OCI-LY1 (cell line): ENCODE results near the gene NBEA.

ENCODE experiments used
- H2AFZ ChIP-seq: fragments of 200-600 bp; sonication (generic), shearing (Covaris generic); 2 replicates; pipeline ENCODE4 v1.6.0; 2014; ENCODE audit warnings: antibody characterized with exemption, mild to moderate bottlenecking, low read length
- H3F3A ChIP-seq: fragments of 200-600 bp; sonication (generic), shearing (Covaris generic); 2 replicates; pipeline ENCODE4 v1.6.0; 2014; ENCODE audit warnings: mild to moderate bottlenecking, antibody characterized with exemption, low read length, moderate library complexity; ENCODE audit not compliant: insufficient read depth
- H3K27ac ChIP-seq: fragments of 200-600 bp; sonication (generic); 2 replicates; pipeline ENCODE4 v1.5.1; 2014; ENCODE audit warnings: low read length, mixed run types, mild to moderate bottlenecking, low read depth; ENCODE audit not compliant: poor library complexity, severe bottlenecking
- H3K27me3 ChIP-seq: fragments of 200-600 bp; sonication (generic); 2 replicates; pipeline ENCODE4 v1.6.0; 2014; ENCODE audit warnings: antibody characterized with exemption, mild to moderate bottlenecking, low read length, moderate library complexity; ENCODE audit not compliant: insufficient read depth
- H3K36me3 ChIP-seq: fragments of 200-600 bp; sonication (generic); 2 replicates; pipeline ENCODE4 v1.6.1; 2014; ENCODE audit warnings: mild to moderate bottlenecking, antibody characterized with exemption, low read length, moderate library complexity, mixed read lengths; ENCODE audit not compliant: insufficient read depth
- H3K4me1 ChIP-seq: fragments of 200-600 bp; sonication (generic); 2 replicates; pipeline ENCODE4 v1.5.1; 2014; ENCODE audit warnings: mild to moderate bottlenecking, low read length, moderate library complexity; ENCODE audit not compliant: insufficient read depth, severe bottlenecking
- H3K4me2 ChIP-seq: fragments of 200-600 bp; sonication (generic), shearing (Covaris generic); 2 replicates; pipeline ENCODE4 v1.6.1; 2014; ENCODE audit warnings: low read length
- H3K4me3 ChIP-seq: fragments of 200-600 bp; sonication (generic); 2 replicates; pipeline ENCODE4 v1.5.1; 2014; ENCODE audit warnings: low read length, low read depth, mild to moderate bottlenecking, mixed read lengths; ENCODE audit not compliant: poor library complexity, severe bottlenecking
- H3K79me2 ChIP-seq: fragments of 200-600 bp; shearing (Covaris generic); 2 replicates; pipeline ENCODE4 v1.6.1; 2016; ENCODE audit warnings: mixed run types, low read length, mixed read lengths; ENCODE audit not compliant: insufficient read depth
- H3K9ac ChIP-seq: fragments of 200-600 bp; sonication (generic), shearing (Covaris generic); 2 replicates; pipeline ENCODE4 v1.6.1; 2014; ENCODE audit warnings: mild to moderate bottlenecking, low read length, mixed read lengths
- H3K9me2 ChIP-seq: fragments of 200-600 bp; sonication (generic), shearing (Covaris generic); 2 replicates; pipeline ENCODE4 v1.6.1; 2014; ENCODE audit warnings: low read depth, mild to moderate bottlenecking, low read length, mixed read lengths
- H3K9me3 ChIP-seq: fragments of 200-600 bp; shearing (Covaris generic); 2 replicates; pipeline ENCODE4 v1.6.1; 2014; ENCODE audit warnings: low read length, mixed read lengths
- H4K20me1 ChIP-seq: fragments of 200-600 bp; sonication (generic), shearing (Covaris generic); 2 replicates; pipeline ENCODE4 v1.6.0; 2016; ENCODE audit warnings: mild to moderate bottlenecking, low read length; ENCODE audit not compliant: insufficient read depth
- CTCF ChIP-seq: fragments of 200-600 bp; sonication (generic), shearing (Covaris generic); IDR thresholded peaks from 2 replicates; pipeline ENCODE4 v1.5.1; 2017; ENCODE audit warnings: mild to moderate bottlenecking, antibody characterized with exemption, low read length, moderate library complexity, mixed read lengths
- EZH2 ChIP-seq: fragments of 200-600 bp; sonication (generic), shearing (Covaris generic); IDR thresholded peaks from 2 replicates; pipeline ENCODE4 v1.8.0; 2017; ENCODE audit warnings: borderline replicate concordance, mixed run types, mild to moderate bottlenecking, antibody characterized with exemption, low read length, moderate library complexity, mixed read lengths

Gene NBEA

GRCh38 chr13:35483761-35484160 lies 541.7 kb downstream of the NBEA start:
- no peak overlapping the region for H3K4me3 ChIP-seq
- H4K20me1 ChIP-seq, result no peaks in the 10 kb centered on the region
- no peaks in the 10 kb centered on the region for H3F3A ChIP-seq
- H3K4me2 ChIP-seq, result no peak overlapping the region; the same call in 1 of the 2 replicates
- H3K9me3 ChIP-seq, result no peaks in the 10 kb centered on the region
- no peak overlapping the region for H3K9ac ChIP-seq
- H3K4me1 ChIP-seq, result peaks cover 42% of the 10 kb centered on the region
- no peaks in the 10 kb centered on the region for H3K9me2 ChIP-seq
- H3K27ac ChIP-seq, result no peak overlapping the region
- H3K36me3 ChIP-seq, result no peaks in the 10 kb centered on the region
- no peaks in the 10 kb centered on the region for H3K27me3 ChIP-seq
- H3K79me2 ChIP-seq, result no peaks in the 10 kb centered on the region
- no peak overlapping the region for H2AFZ ChIP-seq
- TF ChIP-seq CTCF (no peak), EZH2 (no peak)

- no peak overlapping the region for H3K4me2 ChIP-seq
- H3K79me2 ChIP-seq, result no peaks in the 10 kb centered on the region
- TF ChIP-seq CTCF (no peak), EZH2 (no peak)
- H2AFZ ChIP-seq, result no peak overlapping the region
- no peak overlapping the region for H3K4me3 ChIP-seq
- no peaks in the 10 kb centered on the region for H3K27me3 ChIP-seq
- no peaks in the 10 kb centered on the region for H4K20me1 ChIP-seq
- H3K36me3 ChIP-seq, result no peaks in the 10 kb centered on the region
- H3K27ac ChIP-seq, result no peak overlapping the region
- H3F3A ChIP-seq, result no peaks in the 10 kb centered on the region
- H3K9me2 ChIP-seq, result no peaks in the 10 kb centered on the region
- H3K9ac ChIP-seq, result no peak overlapping the region
- H3K9me3 ChIP-seq, result no peaks in the 10 kb centered on the region
- peaks cover 36% of the 10 kb centered on the region for H3K4me1 ChIP-seq
Measured at GRCh38 chr13:35484384-35484783, 542.3 kb downstream of the NBEA start.

- H3K4me1 ChIP-seq, result peaks cover 26% of the 10 kb centered on the region
Measured at GRCh38 chr13:35485424-35485823, 543.4 kb downstream of the NBEA start.

More at GRCh38 chr13:35485424-35485823, 543.4 kb downstream of the NBEA start:
- Histone ChIP-seq H3K9me3 (no peaks in the 10 kb centered on the region), H3F3A (no peaks in the 10 kb centered on the region), H3K36me3 (no peaks in the 10 kb centered on the region), H3K4me3 (no peak overlapping the region), H3K27ac (no peak overlapping the region), H3K4me2 (no peak overlapping the region), H3K9ac (no peak overlapping the region), H2AFZ (no peak overlapping the region), H4K20me1 (no peaks in the 10 kb centered on the region), H3K9me2 (no peaks in the 10 kb centered on the region), H3K79me2 (no peaks in the 10 kb centered on the region), H3K27me3 (no peaks in the 10 kb centered on the region)
- TF ChIP-seq CTCF (no peak), EZH2 (no peak)
